GM19467 (cell line): Measurements from ENCODE around the gene OSBPL9.
A peak's percentile ranks its signal among the peaks of the same experiment; 100 is the strongest.

Experiments used
- ATAC-seq: cut with Tn5 transposase; IDR thresholded peaks from one replicate; pipeline ENCODE4 v1.9.1; 2021; ENCODE audit warnings: mild to moderate bottlenecking, moderate library complexity; ENCODE audit not compliant: unreplicated experiment

OSBPL9 gene, protein sequence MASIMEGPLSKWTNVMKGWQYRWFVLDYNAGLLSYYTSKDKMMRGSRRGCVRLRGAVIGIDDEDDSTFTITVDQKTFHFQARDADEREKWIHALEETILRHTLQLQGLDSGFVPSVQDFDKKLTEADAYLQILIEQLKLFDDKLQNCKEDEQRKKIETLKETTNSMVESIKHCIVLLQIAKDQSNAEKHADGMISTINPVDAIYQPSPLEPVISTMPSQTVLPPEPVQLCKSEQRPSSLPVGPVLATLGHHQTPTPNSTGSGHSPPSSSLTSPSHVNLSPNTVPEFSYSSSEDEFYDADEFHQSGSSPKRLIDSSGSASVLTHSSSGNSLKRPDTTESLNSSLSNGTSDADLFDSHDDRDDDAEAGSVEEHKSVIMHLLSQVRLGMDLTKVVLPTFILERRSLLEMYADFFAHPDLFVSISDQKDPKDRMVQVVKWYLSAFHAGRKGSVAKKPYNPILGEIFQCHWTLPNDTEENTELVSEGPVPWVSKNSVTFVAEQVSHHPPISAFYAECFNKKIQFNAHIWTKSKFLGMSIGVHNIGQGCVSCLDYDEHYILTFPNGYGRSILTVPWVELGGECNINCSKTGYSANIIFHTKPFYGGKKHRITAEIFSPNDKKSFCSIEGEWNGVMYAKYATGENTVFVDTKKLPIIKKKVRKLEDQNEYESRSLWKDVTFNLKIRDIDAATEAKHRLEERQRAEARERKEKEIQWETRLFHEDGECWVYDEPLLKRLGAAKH

GRCh38 chr1:51616903-51617708 lies at the start of gene OSBPL9:
Gene OSBPL9, plus strand, starts transcription at chr1:51617092. Its CDS starts 19 bp downstream, at chr1:51617111.
- peak; percentile 76 for ATAC-seq

DNA sequence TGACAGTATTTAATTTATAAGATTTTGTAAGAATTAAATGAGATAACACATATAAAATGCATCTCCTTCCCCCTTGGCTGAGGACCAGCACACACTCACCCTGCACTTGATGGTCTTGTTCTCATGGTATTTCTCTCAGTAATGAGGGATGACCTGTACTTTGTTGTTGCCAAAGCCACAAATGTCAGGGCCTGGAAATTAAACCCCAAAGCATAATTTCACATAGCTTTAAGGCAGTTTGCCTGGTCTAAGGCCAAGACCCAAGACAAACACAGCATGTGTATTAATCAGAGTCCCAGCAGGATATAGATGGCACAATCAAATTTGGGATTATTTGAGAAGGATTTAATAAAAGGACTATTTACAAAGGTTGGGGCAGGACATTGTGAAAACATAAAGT lies 49.2 kb upstream of the OSBPL9 start:
- no peak for ATAC-seq

GRCh38 chr1:51568231-51568935 lies 48.5 kb upstream of the OSBPL9 start:
- ATAC-seq: no peak

- peak; percentile 76 for ATAC-seq
These were observed 47.4 kb upstream of the OSBPL9 start for GRCh38 chr1:51569284-51570062.

DNA sequence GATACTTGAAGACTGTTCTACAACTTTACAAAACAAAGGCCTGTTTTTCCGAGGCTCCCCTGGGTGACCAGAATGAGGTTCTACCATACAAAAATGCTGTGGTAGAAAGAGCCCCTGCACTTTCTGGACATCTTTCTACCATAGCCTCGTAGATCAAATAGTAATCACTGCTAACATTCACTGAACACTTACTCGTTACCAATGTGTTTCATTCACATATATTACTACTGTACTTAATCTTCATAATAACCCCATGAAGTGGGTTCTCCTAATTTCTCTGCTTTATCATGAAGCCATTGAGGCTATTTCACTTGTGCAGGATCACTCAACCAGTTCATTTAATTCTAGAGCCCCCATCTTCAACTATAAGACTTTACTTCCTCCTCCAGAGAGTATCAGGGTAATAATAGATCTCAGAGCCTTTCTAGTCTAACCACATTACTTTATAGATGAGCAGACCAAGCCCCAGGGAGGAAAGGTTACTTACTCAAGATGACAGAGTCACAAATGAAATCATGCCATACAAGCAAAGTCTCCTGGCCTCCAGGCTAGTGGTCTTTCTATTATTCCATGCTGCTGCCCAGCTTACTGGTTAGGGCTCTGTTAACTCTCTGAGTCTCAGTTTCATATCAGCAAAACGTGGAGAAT lies 46.7 kb upstream of the OSBPL9 start:
- ATAC-seq: no peak

DNA sequence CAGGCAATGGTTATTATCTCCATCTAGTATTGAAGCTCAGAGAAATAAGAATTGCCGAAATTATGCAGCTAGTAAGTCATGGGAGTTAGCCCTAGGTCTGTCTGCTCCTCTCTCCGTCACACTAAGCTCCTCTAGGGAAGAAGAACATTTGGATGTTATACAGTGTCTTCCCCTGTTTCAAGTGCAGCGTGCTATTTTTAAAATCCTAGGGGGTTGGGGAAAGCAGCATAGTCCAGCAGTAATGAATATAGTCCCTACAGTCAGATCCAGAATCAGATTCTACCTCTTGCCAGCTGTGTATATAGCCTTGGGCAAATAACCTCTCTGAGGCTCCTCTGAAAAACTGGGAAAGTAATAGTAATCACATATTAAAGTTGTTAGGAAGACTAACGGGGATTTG lies 44.5 kb upstream of the OSBPL9 start:
- no peak for ATAC-seq

DNA sequence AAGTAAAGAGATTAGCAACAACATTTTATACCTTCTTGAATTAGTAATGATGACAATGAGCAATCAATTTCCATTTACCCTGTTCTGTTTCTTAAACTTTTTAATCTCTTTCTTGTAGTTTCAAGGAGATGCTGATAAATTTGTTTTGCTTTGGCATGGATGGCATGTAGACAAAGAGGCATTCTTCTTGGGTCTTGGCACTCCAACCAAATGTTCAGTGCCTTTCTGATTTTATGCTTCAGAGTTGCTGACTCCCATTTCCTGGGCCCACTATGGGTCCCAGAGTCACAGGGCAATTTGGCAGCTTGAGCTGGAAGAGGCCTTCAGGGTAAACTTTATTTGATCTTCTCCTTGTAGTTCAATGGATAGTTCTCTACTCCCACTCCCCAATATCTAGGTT lies 42.1 kb upstream of the OSBPL9 start:
- ATAC-seq: no peak

DNA sequence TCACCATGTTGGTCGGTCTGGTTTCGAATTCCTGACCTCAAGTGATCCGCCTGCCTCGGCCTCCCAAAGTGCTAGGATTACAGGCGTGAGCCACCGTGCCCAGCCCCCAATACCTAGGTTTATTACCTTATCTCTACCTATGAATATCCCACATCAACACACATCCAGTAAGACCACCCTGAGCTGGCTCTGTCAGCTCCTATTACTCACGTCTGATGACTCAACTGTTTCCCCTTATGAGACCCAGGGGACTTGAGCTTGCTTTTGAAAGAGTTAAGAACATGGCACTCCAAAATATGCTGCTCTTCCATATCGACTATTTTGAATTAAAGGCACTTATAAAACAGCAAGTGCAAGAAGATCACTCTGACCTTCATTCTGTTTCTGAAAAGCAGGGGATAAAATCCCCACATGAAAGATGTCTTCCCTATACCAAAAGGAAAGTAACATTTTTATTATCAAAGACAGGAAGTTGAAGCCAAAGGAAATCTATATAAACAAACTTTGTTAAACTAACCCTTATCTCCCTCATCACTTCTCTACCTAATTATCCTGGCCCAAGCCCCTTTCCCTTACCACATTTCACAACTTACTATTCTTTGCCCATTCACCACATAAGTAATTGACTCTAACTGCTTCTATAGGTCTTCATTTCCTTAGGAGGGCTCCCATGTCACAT lies 41.3 kb upstream of the OSBPL9 start:
- no peak for ATAC-seq

GRCh38 chr1:51576085-51576444 lies 40.8 kb upstream of the OSBPL9 start:
- no peak for ATAC-seq

DNA sequence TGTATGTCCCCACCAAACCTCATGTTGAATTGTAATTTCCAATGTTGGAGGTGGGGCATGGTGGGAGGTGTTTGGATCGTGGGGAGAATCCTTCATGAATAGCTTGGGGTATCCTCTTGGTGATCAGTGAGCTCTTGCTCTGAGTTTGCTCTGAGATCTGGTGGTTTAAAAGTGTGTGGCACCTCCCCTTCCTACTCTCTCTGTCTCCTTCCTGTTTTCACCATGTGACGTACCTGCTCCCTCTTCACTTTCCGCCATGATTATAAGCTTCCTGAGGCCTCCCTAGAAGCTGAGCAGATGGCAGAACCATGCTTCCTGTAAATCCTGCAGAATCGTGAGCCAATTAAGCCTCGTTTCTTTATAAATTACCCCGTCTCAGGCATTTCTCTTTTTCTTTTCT lies 40.0 kb upstream of the OSBPL9 start:
- no peak for ATAC-seq

- ATAC-seq: peak; percentile 84
These were observed 38.3 kb upstream of the OSBPL9 start for GRCh38 chr1:51578383-51579109.

- no peak for ATAC-seq
These were observed 35.7 kb upstream of the OSBPL9 start for GRCh38 chr1:51581238-51581637.

- no peak for ATAC-seq
These were observed 33.4 kb upstream of the OSBPL9 start for GRCh38 chr1:51583532-51583931.

- no peak for ATAC-seq
These were observed 32.9 kb upstream of the OSBPL9 start for GRCh38 chr1:51584021-51584420.

DNA sequence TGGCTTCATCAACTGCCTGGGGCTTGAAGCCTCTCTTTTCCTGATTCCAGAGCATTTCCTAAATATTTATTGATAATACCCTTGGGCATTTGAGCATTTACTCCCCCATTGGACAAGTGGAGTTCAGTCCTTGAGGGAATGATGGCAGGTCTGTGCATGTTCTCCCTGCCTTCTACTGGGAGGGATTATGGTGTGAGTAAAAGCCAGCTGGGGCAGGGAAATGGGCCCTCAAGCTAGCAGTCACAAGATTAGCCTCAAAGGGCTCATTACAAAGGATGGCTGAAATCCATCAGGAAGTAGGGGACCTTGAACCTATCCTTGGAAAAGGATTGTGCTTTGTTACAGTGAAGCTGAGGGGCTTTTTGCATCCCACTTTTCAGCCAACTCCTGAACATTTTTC lies 24.2 kb upstream of the OSBPL9 start:
- ATAC-seq: no peak

DNA sequence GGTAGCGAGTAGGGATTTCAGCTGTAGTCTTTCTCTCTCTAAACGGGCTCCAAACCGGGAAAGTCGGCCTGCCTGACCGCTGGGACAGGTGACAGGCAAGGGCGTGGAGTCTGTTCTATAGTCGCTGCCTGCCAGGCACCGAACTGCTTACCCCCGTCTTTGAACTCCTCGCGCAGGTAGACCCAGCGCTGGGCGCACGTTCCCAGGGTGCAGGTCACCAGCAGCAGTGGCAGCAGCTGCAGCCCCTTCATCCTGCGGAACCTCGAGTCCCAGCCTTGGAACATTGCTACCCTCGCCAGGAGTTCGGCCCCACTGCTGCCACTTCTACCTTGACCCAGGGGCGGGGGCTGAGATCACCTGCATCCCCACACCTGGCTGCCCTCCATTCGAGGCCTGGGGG lies 22.2 kb upstream of the OSBPL9 start:
- no peak for ATAC-seq

- no peak for ATAC-seq
These were observed 16.4 kb upstream of the OSBPL9 start for GRCh38 chr1:51600529-51600928.

- no peak for ATAC-seq
These were observed 15.9 kb upstream of the OSBPL9 start for GRCh38 chr1:51600965-51601364.
